NCI-H2171 (cell line): ENCODE data around the gene ARHGAP26.
"Not testable (repeated sequence)": the region's sequence is repeated elsewhere in the genome, so short reads cannot be mapped to it uniquely, and the experiment has no call there.

Source experiments
- DNase-seq: peaks from one replicate; lab custom pipeline; 2025; lab: John Stamatoyannopoulos, UW

The ARHGAP26 gene

DNA sequence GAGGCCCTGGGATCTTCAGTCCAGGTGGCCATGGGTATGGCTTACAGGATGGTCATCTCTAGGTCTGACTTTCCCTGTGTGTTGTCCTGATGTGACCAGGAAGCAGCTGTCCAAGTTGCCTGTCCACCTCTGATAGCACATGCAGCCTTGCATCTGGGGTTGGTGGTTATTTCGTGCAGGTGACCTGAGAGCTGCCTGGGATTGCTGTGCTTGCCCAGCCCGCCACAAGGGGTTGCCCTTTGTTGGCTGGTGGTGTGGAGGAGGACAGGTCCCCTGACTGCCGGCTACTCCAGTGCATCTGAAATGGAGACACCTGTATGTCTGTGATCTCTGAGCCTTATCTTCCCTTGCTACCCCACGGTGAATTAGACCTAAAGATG is 212.6 kb downstream of the ARHGAP26 start:
- no peak for DNase-seq

DNA sequence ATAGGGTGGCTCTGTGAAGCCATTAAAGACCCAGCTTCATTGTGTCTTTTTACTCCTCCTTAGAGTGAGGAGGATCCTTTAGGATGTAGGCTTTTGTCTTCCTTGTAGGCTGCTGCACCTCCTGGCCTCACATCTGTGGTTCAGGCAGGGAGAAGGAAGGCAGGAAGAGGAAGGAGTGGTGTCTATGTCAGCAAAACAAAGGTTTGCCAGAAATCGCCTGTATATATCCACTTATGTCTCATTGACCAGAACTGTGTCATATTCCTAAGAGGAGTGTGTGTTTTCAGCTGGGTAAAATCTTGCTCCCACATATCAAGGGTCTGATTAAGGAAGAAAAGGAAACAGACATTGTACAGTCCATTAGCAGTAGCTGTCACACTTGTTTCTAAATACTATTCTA is 213.8 kb downstream of the ARHGAP26 start:
- no peak for DNase-seq

DNA sequence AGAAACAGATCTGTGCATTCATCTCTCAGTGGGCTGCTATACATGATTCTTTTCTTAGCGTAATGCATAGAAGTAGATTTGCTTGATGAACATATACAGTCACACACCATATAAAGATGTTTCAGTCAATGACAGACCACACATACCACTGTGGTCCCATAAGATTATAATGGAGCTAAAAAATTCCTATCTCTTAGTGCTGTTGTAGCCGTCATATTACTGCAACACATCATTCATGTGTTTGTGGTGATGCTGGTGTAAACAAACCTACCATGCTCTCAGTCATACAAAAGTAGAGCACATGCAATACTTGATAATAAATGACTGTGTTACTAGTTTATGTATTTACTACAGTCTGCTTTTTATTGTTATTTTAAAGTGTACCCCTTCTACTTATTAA is 214.3 kb downstream of the ARHGAP26 start:
- DNase-seq = no peak

DNA sequence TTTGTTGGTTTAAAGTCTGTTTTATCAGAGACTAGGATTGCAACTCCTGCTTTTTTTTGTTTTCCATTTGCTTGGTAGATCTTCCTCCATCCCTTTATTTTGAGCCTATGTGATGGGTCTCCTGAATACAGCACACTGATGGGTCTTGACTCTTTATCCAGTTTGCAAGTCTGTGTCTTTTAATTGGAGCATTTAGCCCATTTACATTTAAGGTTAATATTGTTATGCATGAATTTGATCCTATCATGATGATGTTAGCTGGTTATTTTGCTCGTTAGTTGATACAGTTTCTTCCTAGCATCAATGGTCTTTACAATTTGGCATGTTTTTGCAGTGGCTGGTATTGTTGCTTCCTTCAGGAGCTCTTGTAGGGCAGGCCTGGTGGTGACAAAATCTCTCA is 219.1 kb downstream of the ARHGAP26 start:
- not testable (repeated sequence) for DNase-seq

DNA sequence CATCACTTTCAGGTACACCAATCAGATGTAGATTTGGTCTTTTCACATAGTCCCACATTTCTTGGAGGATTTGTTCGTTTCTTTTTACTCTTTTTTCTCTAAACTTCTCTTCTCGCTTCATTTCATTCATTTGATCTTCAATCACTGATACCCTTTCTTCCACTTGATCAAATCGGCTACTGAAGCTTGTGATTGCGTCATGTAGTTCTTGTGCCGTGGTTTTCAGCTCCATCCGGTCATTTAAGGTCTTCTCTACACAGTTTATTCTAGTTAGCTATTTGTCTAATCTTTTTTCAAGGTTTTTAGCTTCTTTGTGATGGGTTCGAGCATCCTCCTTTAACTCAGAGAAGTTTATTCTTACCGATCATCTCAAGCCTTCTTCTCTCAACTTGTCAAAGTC is 219.9 kb downstream of the ARHGAP26 start:
- DNase-seq = not testable (repeated sequence)

DNA sequence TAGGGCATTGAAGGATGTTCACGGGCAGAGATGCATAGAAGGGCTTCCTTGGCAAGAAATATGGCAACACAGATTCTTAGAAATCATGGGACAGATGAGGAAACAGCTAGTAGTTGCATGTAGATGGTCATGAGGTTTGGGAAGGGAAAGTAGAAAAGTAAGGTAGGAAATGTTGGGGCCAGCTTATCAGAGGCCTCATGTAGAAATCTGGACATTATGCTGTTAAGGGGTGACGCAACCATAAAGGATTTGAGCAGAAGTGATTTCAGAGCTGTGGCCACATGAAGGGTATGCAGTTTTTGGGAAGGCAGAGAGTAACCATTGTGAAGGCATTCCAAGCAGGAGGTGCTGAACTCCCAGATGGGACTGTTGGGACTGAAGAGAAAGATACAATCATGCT is 224.0 kb downstream of the ARHGAP26 start:
- DNase-seq = no peak

DNA sequence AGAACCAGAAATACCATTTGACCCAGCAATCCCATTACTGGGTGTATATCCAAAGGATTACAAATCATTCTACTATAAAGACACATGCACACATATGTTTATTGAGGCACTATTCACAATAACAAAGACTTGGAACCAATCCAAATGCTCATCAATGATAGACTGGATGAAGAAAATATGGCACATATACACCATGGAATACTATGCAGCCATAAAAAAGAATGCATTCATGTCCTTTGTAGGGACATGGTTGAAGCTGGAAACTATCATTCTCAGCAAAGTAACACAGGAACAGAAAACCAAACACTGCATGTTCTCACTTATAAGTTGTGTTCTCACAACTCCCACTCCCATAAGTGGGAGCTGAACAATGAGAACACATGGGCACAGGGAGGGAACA is 225.4 kb downstream of the ARHGAP26 start:
- not testable (repeated sequence) for DNase-seq

DNA sequence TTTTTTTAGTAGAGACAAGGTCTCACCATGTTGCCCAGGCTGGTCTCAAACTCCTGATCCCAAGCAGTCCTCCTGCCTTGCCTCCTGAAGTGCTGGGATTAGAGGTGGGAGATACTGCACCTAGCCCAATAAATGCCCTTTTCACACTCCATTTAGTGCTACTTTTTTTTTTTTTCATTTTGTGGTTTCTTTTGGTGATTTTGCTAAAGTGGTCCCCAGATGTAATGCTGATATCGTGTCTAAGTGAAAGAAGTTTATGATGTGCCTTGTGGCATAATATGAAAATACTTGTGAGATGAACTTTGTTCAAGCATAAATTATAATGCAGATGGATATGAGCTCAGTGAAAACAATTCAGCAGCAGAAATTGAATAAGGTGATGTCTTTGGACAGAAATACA is 227.4 kb downstream of the ARHGAP26 start:
- no peak for DNase-seq

DNA sequence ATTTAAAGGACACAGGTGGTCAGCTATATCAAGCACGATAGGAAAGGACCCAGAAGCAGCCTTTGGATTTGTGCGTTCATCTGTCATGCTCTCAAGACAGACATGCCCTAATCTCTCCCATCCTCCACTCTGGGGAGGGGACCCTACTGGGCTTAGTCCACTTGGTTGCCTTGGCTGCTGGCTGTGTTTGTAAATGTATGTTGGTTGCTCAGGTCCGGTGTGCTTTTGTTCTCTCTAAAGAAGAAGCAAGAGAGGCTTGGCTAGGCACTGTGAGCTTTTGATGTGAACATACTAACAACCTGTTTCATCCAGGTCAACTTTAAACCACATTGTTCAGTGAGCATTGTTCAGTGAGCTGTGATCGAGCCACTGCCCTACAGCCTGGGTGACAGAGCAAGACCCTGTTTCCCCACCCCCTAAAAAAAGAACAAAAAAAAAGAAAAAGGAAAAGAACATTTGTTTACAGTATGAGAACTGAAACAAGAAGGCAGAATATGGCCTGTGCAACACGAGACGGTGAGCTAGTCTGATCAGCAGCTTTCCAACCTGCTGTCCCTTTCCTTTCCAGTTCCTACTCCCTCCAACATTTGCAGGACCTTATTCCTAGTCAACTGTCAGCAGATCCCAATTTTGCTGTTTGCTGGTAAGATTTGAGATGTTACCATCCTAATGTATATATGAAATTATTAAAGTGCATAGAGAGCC is 228.3 kb downstream of the ARHGAP26 start:
- no peak for DNase-seq

DNA sequence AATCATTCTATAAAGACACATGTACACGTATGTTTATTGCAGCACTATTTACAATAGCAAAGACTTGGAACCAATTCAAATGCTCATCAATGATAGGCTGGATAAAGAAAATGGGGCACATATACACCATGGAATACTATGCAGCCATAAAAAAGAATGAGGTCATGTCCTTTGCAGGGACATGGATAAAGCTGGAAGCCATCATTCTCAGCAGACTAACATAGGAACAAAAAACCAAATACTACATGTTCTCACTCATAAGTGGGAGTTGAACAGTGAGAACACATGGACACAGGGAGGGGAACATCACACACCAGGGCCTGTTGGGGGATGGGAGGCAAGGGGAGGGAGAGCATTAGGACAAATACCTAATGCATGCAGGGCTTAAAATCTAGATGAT is 230.4 kb downstream of the ARHGAP26 start:
- DNase-seq = not testable (repeated sequence)

DNA sequence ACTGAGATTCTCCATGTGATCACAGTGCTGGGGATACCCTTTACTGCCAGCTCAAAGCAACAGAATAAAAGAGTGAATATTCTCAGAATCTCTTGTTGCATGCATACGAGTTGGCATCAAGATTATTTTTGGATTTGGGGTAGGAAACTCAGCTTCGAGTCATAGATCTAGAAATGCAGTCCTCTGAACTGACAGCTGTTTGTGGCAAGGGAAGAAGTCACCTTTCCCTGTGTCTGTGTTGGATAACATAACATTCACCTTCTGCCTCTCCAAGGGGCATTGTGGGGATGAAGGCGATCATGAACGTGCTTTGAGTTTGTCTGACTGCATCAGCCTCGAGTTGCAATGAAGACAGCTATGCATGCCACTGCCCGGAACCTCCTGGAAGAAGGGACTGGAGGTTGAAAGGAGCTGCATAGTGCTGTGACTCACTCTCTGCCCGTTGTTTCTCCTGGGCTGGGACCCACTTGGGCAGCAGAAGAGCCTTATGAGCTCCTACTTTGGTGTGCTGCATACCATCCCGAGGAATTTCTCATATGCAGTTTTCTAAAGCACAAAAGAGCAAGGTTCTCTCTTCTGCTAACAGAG is 231.7 kb downstream of the ARHGAP26 start:
- DNase-seq = no peak

DNA sequence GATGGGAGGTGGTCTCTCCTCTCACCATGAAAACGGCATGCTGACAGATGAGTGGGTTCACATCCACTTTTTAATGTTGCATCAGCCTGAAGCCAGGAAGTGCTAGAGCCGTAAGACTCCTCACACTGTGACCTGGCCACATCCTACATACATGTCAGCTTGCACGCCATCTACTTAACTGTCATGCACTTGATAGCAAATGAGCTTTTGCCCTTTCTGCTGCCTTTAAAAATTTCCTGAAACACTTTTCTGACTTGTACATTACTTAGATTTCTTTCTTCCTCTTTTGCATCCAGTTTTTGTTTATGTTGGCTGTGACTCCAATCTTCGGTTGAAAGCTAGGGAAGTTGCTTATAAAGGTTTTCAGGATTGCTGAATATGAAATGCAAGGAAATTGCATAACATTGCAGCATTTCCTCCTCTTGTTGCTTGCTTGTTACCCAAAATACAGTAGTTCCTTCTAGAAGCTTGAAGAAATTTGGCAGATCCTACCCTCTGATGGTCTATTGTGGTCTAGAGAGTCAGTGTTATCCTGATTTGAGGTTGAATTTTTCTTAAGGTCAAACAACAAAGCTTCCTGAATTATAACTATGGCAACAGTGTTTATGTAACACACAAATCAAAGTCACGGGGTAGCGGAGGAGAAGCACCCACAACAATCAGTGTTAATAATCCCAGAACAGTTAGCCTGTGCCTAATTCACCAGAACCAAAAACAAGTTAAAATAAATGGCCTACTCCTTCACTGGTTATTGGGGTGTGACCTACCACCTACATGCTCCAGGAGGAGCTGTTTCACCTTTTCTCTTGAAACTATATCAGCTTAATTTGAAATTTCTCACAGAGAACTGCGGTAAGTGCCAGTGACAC is 232.5 kb downstream of the ARHGAP26 start:
- no peak for DNase-seq

DNA sequence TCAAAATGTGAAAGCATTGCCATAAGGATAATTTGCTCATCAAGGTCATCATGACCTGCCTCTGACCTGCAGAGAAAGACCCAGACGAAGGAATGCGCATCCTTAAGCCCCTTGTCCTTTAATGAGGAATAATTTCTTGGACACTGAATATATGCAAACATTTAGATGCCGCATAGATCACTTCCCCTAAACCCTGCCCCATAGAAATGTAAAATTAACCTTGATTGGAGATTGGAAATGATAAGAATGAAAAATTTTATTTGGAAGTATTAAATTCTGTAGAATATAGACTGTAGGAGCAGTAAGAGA is 233.1 kb downstream of the ARHGAP26 start:
- DNase-seq = no peak

DNA sequence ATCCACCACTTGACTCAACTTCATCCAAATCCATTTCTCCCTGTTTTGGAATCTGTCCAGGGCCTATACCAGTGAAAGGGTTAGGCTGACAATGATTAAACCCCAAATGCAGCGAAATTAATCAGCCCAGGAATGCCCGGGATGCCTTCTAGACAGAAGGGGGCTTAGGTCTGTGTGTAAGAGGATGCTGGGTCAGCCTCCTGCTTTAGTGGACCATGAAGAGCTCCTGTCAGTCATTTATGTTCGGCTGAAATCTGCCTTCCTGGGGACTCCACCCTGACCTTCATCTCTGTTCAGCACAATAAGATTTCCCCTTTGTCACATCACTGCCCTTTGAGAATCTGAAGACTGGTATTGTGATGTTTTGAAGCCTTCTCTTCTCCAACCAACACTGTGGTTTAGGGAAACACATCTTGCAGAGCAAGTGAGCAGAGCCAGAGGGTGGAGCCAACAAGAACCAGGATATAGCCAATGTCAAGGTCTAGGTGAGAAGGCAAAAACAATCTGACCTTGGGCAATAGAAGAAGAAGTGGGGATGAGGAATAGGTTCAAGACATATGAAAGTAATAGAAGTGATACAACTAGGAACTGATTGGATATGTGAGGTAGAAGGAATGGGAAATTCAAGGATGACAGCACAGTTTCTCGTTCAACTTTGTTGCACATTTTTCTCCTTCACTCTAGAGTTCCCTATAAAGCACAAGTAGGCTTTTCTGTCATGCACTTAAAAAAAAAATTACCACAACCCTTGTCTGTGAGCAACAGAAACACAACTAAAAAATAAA is 234.4 kb downstream of the ARHGAP26 start:
- no peak for DNase-seq

DNA sequence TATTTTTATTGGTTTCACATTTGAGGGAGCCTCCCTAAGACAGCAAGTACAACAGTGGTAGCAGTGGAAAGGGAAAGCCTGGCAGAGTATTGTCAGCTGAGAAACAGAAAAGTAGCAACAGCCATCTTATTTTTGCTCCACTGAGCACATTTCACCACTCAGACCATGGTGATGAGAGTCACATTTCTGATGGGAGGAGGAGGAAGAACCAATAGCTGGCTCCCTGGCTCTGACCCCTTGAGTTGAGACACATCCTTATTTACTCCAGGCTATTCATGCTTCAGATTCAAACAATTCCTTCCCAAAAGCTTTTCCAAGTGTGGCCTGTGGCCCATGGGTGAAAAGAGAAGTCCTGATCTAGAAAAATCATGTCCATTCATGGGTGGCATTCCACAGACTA is 236.3 kb downstream of the ARHGAP26 start:
- DNase-seq = no peak

DNA sequence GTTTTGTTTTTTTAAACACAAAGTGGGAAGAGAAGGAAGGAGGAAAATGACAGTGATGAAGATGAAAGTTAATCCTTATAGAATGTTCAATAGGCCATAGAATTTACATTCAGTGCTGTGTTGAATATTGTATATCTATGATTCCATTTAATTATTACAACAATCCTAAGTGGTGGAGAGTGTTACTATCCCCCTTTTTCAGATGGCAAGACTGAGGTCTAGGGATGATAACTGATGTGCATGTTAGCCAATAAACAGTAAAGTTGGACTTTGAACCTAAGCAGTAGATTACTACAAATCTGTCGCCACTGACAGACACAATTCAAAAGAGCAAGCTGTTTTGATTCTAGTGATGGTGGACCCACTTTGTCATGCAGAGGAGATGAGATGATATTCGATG is 237.9 kb downstream of the ARHGAP26 start:
- DNase-seq = no peak

DNA sequence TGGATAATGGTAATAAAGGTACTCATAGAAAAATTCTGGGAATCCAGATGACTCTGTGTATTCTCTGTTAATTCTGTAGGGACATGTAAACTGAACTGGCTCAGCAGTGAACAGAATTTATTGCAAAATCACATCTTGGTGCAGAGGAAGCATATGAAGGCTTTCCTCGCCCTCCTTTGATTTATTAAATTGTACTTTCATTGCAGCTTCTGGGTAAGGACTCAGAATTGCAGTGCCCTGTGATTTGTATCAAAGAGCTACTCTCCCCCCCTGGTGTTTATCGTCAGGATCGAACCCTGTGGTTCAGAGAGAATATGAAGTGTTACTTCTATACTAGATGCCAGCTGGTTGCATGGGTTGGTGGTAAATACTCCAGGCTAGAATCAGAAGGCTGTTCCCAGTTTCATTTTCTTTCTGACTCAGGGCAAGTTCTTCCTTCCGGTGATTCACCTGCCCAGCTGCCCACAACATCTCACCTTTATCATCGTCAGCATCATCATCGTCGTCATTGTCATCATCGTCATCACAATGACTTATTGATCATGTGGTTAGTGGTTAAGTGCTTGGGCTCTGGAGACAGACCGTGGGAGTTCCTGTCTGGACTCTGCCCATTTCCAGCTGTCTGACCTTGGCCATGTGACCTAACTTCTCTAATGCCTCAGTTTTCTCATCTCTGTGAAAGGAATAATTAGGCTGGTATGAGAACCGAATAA is 238.8 kb downstream of the ARHGAP26 start:
- no peak for DNase-seq

DNA sequence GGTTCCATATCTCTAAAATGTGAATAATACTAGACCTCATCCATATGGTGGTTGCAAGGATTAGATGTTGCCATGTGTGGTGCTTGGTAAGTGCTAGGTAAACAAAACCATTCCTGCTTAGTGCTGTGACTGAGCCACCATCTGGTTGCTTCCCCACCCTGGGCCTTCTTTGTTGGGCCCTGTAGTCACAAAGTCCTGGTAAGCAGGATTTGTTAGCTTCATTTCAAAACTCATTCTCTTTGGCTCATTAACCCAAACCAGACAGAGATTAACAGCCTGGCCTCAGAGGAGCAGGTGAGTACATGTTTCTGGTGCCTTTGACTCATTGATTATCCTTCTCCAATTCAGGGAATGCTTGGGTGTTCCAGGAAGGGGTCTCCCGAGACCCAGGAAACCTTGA is 240.2 kb downstream of the ARHGAP26 start:
- DNase-seq = peak; percentile 81

DNA sequence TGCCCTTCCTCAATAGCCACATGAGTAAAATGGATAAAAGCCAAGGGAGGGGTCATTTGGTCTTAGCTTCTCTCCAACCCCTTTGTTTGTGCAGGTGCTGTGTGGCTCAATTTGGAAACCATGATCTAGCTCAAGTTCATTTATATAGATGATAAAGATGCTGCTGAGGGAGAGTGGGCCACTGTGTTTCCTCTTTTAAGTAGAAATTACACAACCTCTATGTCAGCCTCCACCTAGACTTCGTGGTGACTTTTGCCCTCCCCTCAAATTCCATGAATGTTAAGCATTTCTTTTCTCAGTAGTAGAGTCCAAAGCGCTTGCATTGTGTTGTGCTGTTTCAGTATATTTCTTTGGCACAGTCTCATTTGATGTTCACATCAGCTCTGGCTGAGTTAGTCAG is 241.4 kb downstream of the ARHGAP26 start:
- no peak for DNase-seq

DNA sequence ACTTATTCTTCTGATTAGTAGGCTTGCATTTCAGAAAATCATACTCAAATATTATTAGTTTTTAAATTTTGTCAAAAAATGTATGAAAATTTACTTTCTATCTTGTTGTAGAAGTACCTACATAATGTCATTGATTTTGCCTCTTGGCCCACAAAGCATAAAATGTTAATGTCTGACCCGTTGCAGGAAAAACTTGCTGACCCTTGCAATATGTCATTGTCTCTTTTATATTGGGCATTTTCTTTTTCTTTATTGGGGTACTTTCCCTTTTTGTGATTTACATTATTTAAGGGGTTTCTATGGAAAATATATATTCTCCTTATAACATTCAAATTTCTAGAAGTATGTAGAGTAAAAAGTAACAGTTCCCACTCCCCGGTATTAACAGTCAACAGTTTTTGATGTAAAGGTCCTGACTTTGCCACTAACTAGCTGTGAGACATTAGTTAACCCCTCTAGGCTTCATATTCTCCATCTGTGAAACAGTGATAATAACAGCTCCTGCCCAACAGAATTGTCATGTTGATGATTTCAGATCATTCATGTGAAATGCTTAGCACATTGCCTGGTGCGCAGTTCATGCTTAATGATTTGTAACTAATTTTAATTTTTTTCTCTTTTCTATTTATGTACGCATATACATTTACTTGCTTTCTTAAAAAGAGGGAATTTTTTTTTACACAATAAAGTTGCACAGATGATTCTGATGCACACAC is 243.2 kb downstream of the ARHGAP26 start:
- no peak for DNase-seq

DNA sequence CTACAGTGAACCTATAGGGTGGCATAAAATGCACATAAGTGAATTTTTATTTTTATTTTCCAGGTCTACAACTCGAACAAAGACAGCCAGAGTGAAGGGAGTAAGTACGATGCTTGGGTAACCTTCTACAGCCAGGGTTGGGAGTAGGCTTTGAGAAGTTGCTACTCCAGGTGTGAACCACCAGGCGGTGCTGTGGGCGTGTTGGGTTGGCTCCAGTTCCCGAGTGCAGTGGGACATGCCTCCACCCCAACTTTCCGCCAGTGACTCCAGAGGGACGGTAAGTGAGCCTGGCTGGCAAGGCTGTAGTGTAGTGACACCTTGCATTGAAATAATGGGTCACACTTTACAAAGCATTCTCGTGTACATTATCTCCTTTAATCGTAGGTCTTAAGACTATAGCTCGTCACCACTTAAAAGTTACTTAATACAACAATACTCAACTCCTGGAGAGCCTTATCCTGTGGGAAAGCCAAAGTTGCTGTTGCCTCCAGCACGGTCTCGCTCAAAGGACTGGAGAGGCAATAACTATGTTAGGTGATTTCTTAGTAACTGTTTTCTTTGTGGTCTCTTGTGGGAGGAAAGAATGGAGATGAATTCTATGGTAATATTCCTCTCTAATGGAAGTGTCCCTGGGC is 244.0 kb downstream of the ARHGAP26 start:
- DNase-seq = no peak
